ENCODE results near the gene CYP26A1.
"Not testable (repeated sequence)": the region's sequence is repeated elsewhere in the genome, so short reads cannot be mapped to it uniquely, and the experiment has no call there.

CYP26A1 gene

GRCh38 chr10:93097386-93097785 is 23.7 kb downstream of the CYP26A1 start:
- Histone ChIP-seq H3K27me3 (ENCODE audit: insufficient read depth, poor library complexity, severe bottlenecking) (no peaks in the 10 kb centered on the region), H3K4me3 (ENCODE audit: severe bottlenecking) (no peak overlapping the region), H3K9me3 (ENCODE audit: severe bottlenecking) (no peaks in the 10 kb centered on the region), H3K4me1 (ENCODE audit: insufficient read depth, poor library complexity, severe bottlenecking) (no peaks in the 10 kb centered on the region), H3K27ac (ENCODE audit: poor library complexity, severe bottlenecking) (no peak overlapping the region), H3K36me3 (ENCODE audit: low read depth) (no peaks in the 10 kb centered on the region)
- ATAC-seq (ENCODE audit: low read depth) (no peak), DNase-seq (ENCODE audit: low spot score) (no peak)
- TF ChIP-seq, protein P1, sequence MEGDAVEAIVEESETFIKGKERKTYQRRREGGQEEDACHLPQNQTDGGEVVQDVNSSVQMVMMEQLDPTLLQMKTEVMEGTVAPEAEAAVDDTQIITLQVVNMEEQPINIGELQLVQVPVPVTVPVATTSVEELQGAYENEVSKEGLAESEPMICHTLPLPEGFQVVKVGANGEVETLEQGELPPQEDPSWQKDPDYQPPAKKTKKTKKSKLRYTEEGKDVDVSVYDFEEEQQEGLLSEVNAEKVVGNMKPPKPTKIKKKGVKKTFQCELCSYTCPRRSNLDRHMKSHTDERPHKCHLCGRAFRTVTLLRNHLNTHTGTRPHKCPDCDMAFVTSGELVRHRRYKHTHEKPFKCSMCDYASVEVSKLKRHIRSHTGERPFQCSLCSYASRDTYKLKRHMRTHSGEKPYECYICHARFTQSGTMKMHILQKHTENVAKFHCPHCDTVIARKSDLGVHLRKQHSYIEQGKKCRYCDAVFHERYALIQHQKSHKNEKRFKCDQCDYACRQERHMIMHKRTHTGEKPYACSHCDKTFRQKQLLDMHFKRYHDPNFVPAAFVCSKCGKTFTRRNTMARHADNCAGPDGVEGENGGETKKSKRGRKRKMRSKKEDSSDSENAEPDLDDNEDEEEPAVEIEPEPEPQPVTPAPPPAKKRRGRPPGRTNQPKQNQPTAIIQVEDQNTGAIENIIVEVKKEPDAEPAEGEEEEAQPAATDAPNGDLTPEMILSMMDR (IDR thresholded peaks at IDR 0.05; ENCODE audit: poor library complexity, severe bottlenecking) = no peak

DNA sequence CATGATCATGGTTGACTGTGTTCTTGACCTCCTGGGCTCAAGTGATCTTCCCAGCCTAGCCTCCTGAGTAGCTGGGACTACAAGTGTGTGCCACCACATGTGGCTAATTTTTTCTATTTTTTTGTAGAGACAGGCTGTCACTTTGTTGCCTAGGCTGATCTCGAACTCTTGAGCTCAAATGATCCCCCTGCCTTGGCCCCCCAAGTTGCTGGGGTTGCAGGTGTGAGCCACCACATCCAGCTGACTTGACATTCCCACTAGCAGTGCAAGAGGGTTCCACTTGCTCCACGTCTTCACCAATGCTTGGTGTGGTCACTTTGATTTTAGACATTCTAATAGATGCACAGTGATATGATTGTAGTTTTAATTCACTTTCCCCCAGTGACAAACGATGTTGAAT is 25.1 kb downstream of the CYP26A1 start:
- ATAC-seq (ENCODE audit: low read depth) = no peak
- Histone ChIP-seq H3K9me3 (ENCODE audit: severe bottlenecking) (peaks cover 3% of the 10 kb centered on the region), H3K27ac (ENCODE audit: poor library complexity, severe bottlenecking) (no peak overlapping the region), H3K4me1 (ENCODE audit: insufficient read depth, poor library complexity, severe bottlenecking) (no peaks in the 10 kb centered on the region), H3K4me3 (ENCODE audit: severe bottlenecking) (no peak overlapping the region), H3K36me3 (ENCODE audit: low read depth) (no peaks in the 10 kb centered on the region), H3K27me3 (ENCODE audit: insufficient read depth, poor library complexity, severe bottlenecking) (no peaks in the 10 kb centered on the region)
- no peak for DNase-seq (ENCODE audit: low spot score)
- TF ChIP-seq, protein P1 (IDR thresholded peaks at IDR 0.05; ENCODE audit: poor library complexity, severe bottlenecking) = no peak

DNA sequence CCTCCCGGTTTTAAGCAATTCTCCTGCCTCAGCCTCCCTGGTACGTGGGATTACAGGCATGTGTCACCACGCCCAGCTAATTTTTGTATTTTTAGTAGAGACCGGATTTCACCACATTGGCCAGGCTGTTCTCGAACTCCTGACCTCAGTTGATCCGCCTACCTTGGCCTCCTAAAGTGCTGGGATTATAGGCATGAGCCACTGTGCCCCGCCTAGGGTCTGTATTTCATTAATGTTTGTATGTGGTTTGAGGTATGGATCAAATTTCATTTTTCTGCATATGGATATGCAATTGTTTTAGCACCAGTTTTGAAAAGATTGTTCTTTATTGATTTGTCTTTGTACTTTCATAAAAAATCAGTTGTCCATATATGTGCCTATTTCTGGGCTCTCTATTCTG is 26.0 kb downstream of the CYP26A1 start:
- H3K27ac ChIP-seq (ENCODE audit: poor library complexity, severe bottlenecking) = no peak overlapping the region
- TF ChIP-seq, protein P1 (IDR thresholded peaks at IDR 0.05; ENCODE audit: poor library complexity, severe bottlenecking) = no peak
- no peaks in the 10 kb centered on the region for H3K4me1 ChIP-seq (ENCODE audit: insufficient read depth, poor library complexity, severe bottlenecking)
- peaks cover 6% of the 10 kb centered on the region for H3K9me3 ChIP-seq (ENCODE audit: severe bottlenecking)
- no peak overlapping the region for H3K4me3 ChIP-seq (ENCODE audit: severe bottlenecking)
- DNase-seq (ENCODE audit: low spot score) (no peak), ATAC-seq (ENCODE audit: low read depth) (no peak)
- no peaks in the 10 kb centered on the region for H3K36me3 ChIP-seq (ENCODE audit: low read depth)
- no peaks in the 10 kb centered on the region for H3K27me3 ChIP-seq (ENCODE audit: insufficient read depth, poor library complexity, severe bottlenecking)

DNA sequence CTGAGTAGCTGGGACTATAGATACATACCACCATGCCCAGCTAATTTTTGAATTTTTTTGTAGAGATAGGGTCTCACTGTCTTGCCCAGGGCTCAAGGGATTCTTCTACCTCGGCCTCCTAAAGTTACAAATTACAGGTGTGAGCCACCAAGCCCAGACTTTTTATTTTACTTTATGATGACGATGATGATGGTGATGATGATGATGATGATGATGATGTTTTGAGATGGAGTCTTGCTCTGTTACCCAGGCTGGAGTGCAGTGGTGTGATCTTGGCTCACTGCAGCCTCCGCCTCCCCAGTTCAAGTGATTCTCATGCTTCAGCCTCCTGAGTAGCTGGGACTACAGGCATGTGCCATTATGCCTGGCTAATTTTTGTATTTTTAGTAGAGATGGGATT is 27.5 kb downstream of the CYP26A1 start:
- H3K27ac ChIP-seq (ENCODE audit: poor library complexity, severe bottlenecking); H3K27me3 ChIP-seq (ENCODE audit: insufficient read depth, poor library complexity, severe bottlenecking); H3K36me3 ChIP-seq (ENCODE audit: low read depth); H3K4me3 ChIP-seq (ENCODE audit: severe bottlenecking); DNase-seq (ENCODE audit: low spot score); H3K4me1 ChIP-seq (ENCODE audit: insufficient read depth, poor library complexity, severe bottlenecking); ATAC-seq (ENCODE audit: low read depth); H3K9me3 ChIP-seq (ENCODE audit: severe bottlenecking): not testable (repeated sequence)

- Histone ChIP-seq H3K4me1 (ENCODE audit: insufficient read depth, poor library complexity, severe bottlenecking) (no peaks in the 10 kb centered on the region), H3K27ac (ENCODE audit: poor library complexity, severe bottlenecking) (no peak overlapping the region), H3K27me3 (ENCODE audit: insufficient read depth, poor library complexity, severe bottlenecking) (no peaks in the 10 kb centered on the region), H3K36me3 (ENCODE audit: low read depth) (no peaks in the 10 kb centered on the region), H3K4me3 (ENCODE audit: severe bottlenecking) (no peak overlapping the region), H3K9me3 (ENCODE audit: severe bottlenecking) (peaks cover 6% of the 10 kb centered on the region)
- no peak for ATAC-seq (ENCODE audit: low read depth)
- DNase-seq (ENCODE audit: low spot score) = no peak
- TF ChIP-seq, protein P1 (IDR thresholded peaks at IDR 0.05; ENCODE audit: poor library complexity, severe bottlenecking) = no peak
Measured at GRCh38 chr10:93103953-93104352, 30.3 kb downstream of the CYP26A1 start.
